ENCODE results near the gene MEA1. TPM values are rescaled to one million over a fixed set of nuclear protein-coding genes. Genes with fewer than 3 reads are reported as not detected.
A peak's percentile ranks its signal among the peaks of the same experiment; 100 is the strongest.

MEA1 gene
- total RNA-seq, 1 experiment from 2014 or later = 64.8 TPM

DNA sequence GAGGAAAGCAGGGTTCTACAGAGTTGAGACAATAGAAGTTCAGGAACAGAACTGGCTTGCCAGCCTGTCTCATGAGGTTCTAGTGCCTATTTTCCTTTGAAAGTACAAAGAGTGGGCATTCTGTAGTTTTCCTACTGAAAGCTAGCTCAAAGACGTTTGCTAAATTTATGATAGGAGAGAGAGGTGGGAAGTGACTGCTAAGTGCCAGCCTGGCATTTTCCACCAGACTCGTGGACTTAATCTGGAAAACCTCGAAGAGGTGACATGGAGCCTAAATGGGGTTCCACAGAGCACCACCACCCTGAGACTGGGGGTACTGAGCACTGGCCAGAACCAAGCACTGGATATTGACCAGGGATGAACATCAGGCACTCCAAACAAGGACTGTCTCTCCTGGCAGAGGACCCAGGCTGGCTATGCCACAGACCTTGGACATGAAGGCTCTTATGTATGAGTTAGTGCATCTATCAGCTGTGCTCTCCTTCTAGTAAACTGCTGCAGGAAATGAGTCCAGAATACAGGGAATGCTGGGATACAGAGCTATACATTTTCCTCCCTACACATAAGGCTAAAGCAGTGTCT, 41.9 kb downstream of the MEA1 start:
- Histone ChIP-seq H3K9ac (ENCODE audit: low read length) (peak overlapping the region; percentile 11; the same call in 1 of the 2 replicates), H2AFZ (ENCODE audit: low read depth, low read length, poor library complexity, severe bottlenecking) (no peak overlapping the region), H3K79me2 (ENCODE audit: insufficient read depth, low read length) (peaks cover 4% of the 10 kb centered on the region; the same call in 1 of the 2 replicates), H3K4me2 (ENCODE audit: low read length) (peak overlapping the region; percentile 68; the same call in 1 of the 2 replicates), H3K4me3 (replicated peaks in 1 of 2; ENCODE audit: low read depth in 1 of 2, low read length in 2 of 2) (no peak overlapping the region), H3K27ac (ENCODE audit: low read depth, low read length) (peak overlapping the region; percentile 38; the same call in 1 of the 2 replicates), H3K4me1 (ENCODE audit: control insufficient read depth in 1 of 2, insufficient read depth in 2 of 2, low read length in 2 of 2) (peaks cover 15 to 27% of the 10 kb centered on the region in 2 experiments), H3K9me2 (ENCODE audit: insufficient read depth) (no peaks in the 10 kb centered on the region), H3K36me3 (ENCODE audit: control insufficient read depth in 1 of 2, insufficient read depth in 2 of 2, low read length in 2 of 2) (peaks cover 0 to 3% of the 10 kb centered on the region in 2 experiments; a peak in 1 of 4 replicates), H3K9me3 (ENCODE audit: control insufficient read depth in 1 of 2, insufficient read depth in 1 of 2, low read depth in 1 of 2, low read length in 2 of 2) (no peaks in the 10 kb centered on the region), H4K20me1 (ENCODE audit: insufficient read depth) (no peaks in the 10 kb centered on the region), H3K27me3 (ENCODE audit: insufficient read depth, low read length) (no peaks in the 10 kb centered on the region)
- intact Hi-C loops (cut with micrococcal nuclease) = no loop called here
- ChIA-PET RAD21 (ENCODE audit: low non-redundant PET in 1 of 2, low total read pairs in 2 of 2, uncharacterized antibody in 2 of 2, unreplicated experiment in 2 of 2) (no interaction called here), CTCF (interaction anchor here (1.0 to 1.6 kb wide), 2 partner anchors 12 to 172 kb away, joined by 4 read pairs; partner anchors contain the start of gene PPP2R5D), POLR2A (interaction anchor here (2.2 kb wide), 1 partner anchor 12 kb away, joined by 12 read pairs; the partner anchor contains the start of gene PPP2R5D)
- ATAC-seq = no peak
- TF ChIP-seq ZNF274 (IDR thresholded peaks at IDR 0.05; ENCODE audit: low read depth, low read length) (no peak), POLR2A (IDR thresholded peaks at IDR 0.05; ENCODE audit: borderline replicate concordance, extremely low read depth, insufficient read depth, insufficient read length) (no peak), ZFX (IDR thresholded peaks at IDR 0.05) (no peak), ELF1 (IDR thresholded peaks at IDR 0.05; ENCODE audit: borderline replicate concordance, low read depth) (no peak), CEBPB (IDR thresholded peaks at IDR 0.05; ENCODE audit: low read depth) (no peak), SRF (IDR thresholded peaks at IDR 0.05; ENCODE audit: low read depth) (no peak), EZH2 (IDR thresholded peaks at IDR 0.05) (no peak), EGR1 (IDR thresholded peaks at IDR 0.05; ENCODE audit: low read depth) (no peak), EZH2phosphoT487 (IDR thresholded peaks at IDR 0.05; ENCODE audit: borderline replicate concordance) (no peak), JUND (IDR thresholded peaks at IDR 0.05) (no peak), FOSL1 (IDR thresholded peaks at IDR 0.05; ENCODE audit: low read depth) (no peak)
- TF ChIP-seq, protein P1, sequence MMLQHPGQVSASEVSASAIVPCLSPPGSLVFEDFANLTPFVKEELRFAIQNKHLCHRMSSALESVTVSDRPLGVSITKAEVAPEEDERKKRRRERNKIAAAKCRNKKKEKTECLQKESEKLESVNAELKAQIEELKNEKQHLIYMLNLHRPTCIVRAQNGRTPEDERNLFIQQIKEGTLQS (IDR thresholded peaks at IDR 0.05) = no peak
- TF ChIP-seq, protein P2, sequence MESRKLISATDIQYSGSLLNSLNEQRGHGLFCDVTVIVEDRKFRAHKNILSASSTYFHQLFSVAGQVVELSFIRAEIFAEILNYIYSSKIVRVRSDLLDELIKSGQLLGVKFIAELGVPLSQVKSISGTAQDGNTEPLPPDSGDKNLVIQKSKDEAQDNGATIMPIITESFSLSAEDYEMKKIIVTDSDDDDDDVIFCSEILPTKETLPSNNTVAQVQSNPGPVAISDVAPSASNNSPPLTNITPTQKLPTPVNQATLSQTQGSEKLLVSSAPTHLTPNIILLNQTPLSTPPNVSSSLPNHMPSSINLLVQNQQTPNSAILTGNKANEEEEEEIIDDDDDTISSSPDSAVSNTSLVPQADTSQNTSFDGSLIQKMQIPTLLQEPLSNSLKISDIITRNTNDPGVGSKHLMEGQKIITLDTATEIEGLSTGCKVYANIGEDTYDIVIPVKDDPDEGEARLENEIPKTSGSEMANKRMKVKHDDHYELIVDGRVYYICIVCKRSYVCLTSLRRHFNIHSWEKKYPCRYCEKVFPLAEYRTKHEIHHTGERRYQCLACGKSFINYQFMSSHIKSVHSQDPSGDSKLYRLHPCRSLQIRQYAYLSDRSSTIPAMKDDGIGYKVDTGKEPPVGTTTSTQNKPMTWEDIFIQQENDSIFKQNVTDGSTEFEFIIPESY (IDR thresholded peaks at IDR 0.05; ENCODE audit: extremely low read depth, insufficient replicate concordance, low read length) = no peak
- TF ChIP-seq, protein P3, sequence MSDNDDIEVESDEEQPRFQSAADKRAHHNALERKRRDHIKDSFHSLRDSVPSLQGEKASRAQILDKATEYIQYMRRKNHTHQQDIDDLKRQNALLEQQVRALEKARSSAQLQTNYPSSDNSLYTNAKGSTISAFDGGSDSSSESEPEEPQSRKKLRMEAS (IDR thresholded peaks at IDR 0.05) = no peak
- TF ChIP-seq, protein P4, sequence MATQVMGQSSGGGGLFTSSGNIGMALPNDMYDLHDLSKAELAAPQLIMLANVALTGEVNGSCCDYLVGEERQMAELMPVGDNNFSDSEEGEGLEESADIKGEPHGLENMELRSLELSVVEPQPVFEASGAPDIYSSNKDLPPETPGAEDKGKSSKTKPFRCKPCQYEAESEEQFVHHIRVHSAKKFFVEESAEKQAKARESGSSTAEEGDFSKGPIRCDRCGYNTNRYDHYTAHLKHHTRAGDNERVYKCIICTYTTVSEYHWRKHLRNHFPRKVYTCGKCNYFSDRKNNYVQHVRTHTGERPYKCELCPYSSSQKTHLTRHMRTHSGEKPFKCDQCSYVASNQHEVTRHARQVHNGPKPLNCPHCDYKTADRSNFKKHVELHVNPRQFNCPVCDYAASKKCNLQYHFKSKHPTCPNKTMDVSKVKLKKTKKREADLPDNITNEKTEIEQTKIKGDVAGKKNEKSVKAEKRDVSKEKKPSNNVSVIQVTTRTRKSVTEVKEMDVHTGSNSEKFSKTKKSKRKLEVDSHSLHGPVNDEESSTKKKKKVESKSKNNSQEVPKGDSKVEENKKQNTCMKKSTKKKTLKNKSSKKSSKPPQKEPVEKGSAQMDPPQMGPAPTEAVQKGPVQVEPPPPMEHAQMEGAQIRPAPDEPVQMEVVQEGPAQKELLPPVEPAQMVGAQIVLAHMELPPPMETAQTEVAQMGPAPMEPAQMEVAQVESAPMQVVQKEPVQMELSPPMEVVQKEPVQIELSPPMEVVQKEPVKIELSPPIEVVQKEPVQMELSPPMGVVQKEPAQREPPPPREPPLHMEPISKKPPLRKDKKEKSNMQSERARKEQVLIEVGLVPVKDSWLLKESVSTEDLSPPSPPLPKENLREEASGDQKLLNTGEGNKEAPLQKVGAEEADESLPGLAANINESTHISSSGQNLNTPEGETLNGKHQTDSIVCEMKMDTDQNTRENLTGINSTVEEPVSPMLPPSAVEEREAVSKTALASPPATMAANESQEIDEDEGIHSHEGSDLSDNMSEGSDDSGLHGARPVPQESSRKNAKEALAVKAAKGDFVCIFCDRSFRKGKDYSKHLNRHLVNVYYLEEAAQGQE (IDR thresholded peaks at IDR 0.05; ENCODE audit: low read depth) = no peak
- BruUV-seq (replicated peaks) = no TSS peak
- DNase-seq (ENCODE audit: low read depth, low spot score) = no peak
